ENCODE results near the gene ITIH3.

The ITIH3 gene

GRCh38 chr3:52777127-52777958 lies 17.3 kb upstream of the ITIH3 start, which contains the start of gene ITIH1:
Gene ITIH1, plus strand, starts transcription at chr3:52777599. Its CDS starts 17 bp downstream, at chr3:52777616.
- no peak for TF ChIP-seq REST (IDR thresholded peaks at IDR 0.05; ENCODE audit: insufficient read depth in 1 of 2, low read depth in 2 of 2, low read length in 2 of 2)
- no peak for TF ChIP-seq POLR2AphosphoS5 (IDR thresholded peaks at IDR 0.05; ENCODE audit: low read depth, low read length)
- TF ChIP-seq SIN3A (IDR thresholded peaks at IDR 0.05; ENCODE audit: borderline replicate concordance, insufficient read depth, low read length) = no peak
- no peak for TF ChIP-seq FOXP2 (optimal IDR thresholded peaks at IDR 0.05; ENCODE audit: borderline replicate concordance, extremely low read depth, extremely low read length, insufficient read depth)
- TF ChIP-seq TAF1 (IDR thresholded peaks at IDR 0.05; ENCODE audit: borderline replicate concordance, insufficient read depth, low read length) = no peak

GRCh38 chr3:52777959-52778805 lies 16.4 kb upstream of the ITIH3 start:
- TF ChIP-seq TAF1 (IDR thresholded peaks at IDR 0.05; ENCODE audit: borderline replicate concordance, insufficient read depth, low read length) (no peak), POLR2AphosphoS5 (IDR thresholded peaks at IDR 0.05; ENCODE audit: low read depth, low read length) (no peak), SIN3A (IDR thresholded peaks at IDR 0.05; ENCODE audit: borderline replicate concordance, insufficient read depth, low read length) (no peak), REST (IDR thresholded peaks at IDR 0.05; ENCODE audit: insufficient read depth in 1 of 2, low read depth in 2 of 2, low read length in 2 of 2) (peak in 1 of 2 experiments; percentile 67; a peak in 1 of 4 replicates)

- TF ChIP-seq FOXP2 (optimal IDR thresholded peaks at IDR 0.05; ENCODE audit: borderline replicate concordance, extremely low read depth, extremely low read length, insufficient read depth) (no peak), POLR2AphosphoS5 (IDR thresholded peaks at IDR 0.05; ENCODE audit: low read depth, low read length) (no peak), SIN3A (IDR thresholded peaks at IDR 0.05; ENCODE audit: borderline replicate concordance, insufficient read depth, low read length) (no peak), REST (IDR thresholded peaks at IDR 0.05; ENCODE audit: insufficient read depth in 1 of 2, low read depth in 2 of 2, low read length in 2 of 2) (no peak), TAF1 (IDR thresholded peaks at IDR 0.05; ENCODE audit: borderline replicate concordance, insufficient read depth, low read length) (no peak)
These were observed 15.4 kb upstream of the ITIH3 start for GRCh38 chr3:52779011-52779836.

GRCh38 chr3:52779837-52780585 lies 14.6 kb upstream of the ITIH3 start:
- TF ChIP-seq SIN3A (IDR thresholded peaks at IDR 0.05; ENCODE audit: borderline replicate concordance, insufficient read depth, low read length) (no peak), FOXP2 (optimal IDR thresholded peaks at IDR 0.05; ENCODE audit: borderline replicate concordance, extremely low read depth, extremely low read length, insufficient read depth) (no peak), REST (IDR thresholded peaks at IDR 0.05; ENCODE audit: insufficient read depth in 1 of 2, low read depth in 2 of 2, low read length in 2 of 2) (no peak), POLR2AphosphoS5 (IDR thresholded peaks at IDR 0.05; ENCODE audit: low read depth, low read length) (no peak), TAF1 (IDR thresholded peaks at IDR 0.05; ENCODE audit: borderline replicate concordance, insufficient read depth, low read length) (no peak)
